Kidney (tissue), 14 donors: ENCODE data around the gene STK11. TPM values are rescaled to one million over a fixed set of nuclear protein-coding genes. Genes with fewer than 3 reads are reported as not detected.

Experiments used
- DNase-seq, 5 donors: peaks; one replicate each; pipeline ENCODE4 v3.0.0-alpha.2; 2013 to 2020
- FAIRE-seq: peaks from 2 replicates; lab custom pipeline; 2012; peaks lifted over from hg19 to GRCh38; lab: Jason Lieb, UNC
- H3K27ac ChIP-seq, 2 donors: one replicate each; pipeline ENCODE4 v1.7.0; 2013; ENCODE audit warnings: low read depth in 2 of 2, low read length in 2 of 2, inconsistent platforms in 1 of 2
- H3K27me3 ChIP-seq: one replicate; pipeline ENCODE4 v1.7.1; 2013; ENCODE audit warnings: low read length, inconsistent platforms; ENCODE audit not compliant: control insufficient read depth, insufficient read depth
- H3K36me3 ChIP-seq, 3 donors: one replicate each; pipeline versions ENCODE4 v1.7.0 to v1.7.1; 2013; ENCODE audit warnings: low read length in 3 of 3, control low read depth in 1 of 3, inconsistent platforms in 1 of 3; ENCODE audit not compliant: insufficient read depth in 3 of 3, control insufficient read depth in 2 of 3
- H3K4me1 ChIP-seq, 3 donors: one replicate each; pipeline versions ENCODE4 v1.7.0 to v1.7.1; 2013; ENCODE audit warnings: low read length in 3 of 3, inconsistent platforms in 1 of 3, low read depth in 1 of 3; ENCODE audit not compliant: control insufficient read depth in 2 of 3, insufficient read depth in 2 of 3
- H3K4me3 ChIP-seq, 3 donors: one replicate each; pipeline versions ENCODE4 v1.7.0 to v1.8.1; 2013; ENCODE audit warnings: low read length in 3 of 3, control low read depth in 1 of 3, inconsistent platforms in 1 of 3
- H3K9ac ChIP-seq, 3 donors: one replicate each; pipeline versions ENCODE4 v1.7.0 to v1.7.1; 2013; ENCODE audit warnings: low read length in 3 of 3, control low read depth in 1 of 3, inconsistent platforms in 1 of 3
- H3K9me3 ChIP-seq, 3 donors: one replicate each; pipeline versions ENCODE4 v1.7.0 to v1.7.1; 2013; ENCODE audit warnings: low read length in 3 of 3, control low read depth in 1 of 3, inconsistent platforms in 1 of 3; ENCODE audit not compliant: control insufficient read depth in 2 of 3, insufficient read depth in 1 of 3
- intact Hi-C: fragments of 100-400 bp; cut with DNase I; formaldehyde crosslinking; loops from one replicate; pipeline ENCODE4 v1.11.1; 2022
- polyA plus RNA-seq: library from polyadenylated mRNA; stranded (reverse); fragments of 350-450 nt; fragmentation: Illumina TruSeq; extraction: RNeasy Lipid Tissue Mini Kit (QIAGEN cat#74804); gene quantifications from one replicate; pipeline ENCODE4 v1.2.3, GENCODE V29; 2014; ENCODE audit warnings: low read depth, low replicate concordance; ENCODE audit not compliant: insufficient read depth
- total RNA-seq: library from RNA; stranded (reverse); fragmentation: NEBNext Ultra II Directional; extraction: Animal tissue kit (Norgen Biotek cat#: 25700); gene quantifications from one replicate; pipeline ENCODE4 v1.2.1, GENCODE V29; 2021
- TF ChIP-seq, protein P1 (sequence below): IDR thresholded peaks from 3 replicates; pipeline ENCODE4 v1.5.1; 2012; ENCODE audit warnings: mild to moderate bottlenecking, moderate library complexity, borderline replicate concordance; ENCODE audit not compliant: insufficient read depth; ENCODE audit errors: extremely low read depth
- donor health status: control.
- donor health status: control.
- donor health status: control.
- donor health status: control.
- donor health status: control.
- donor health status: DM: yes; HTN: yes; CAD: no.
- donor health status: Normal renal cell carcinoma (clear cell type).

The STK11 gene
- total and polyA plus RNA-seq, 2 donors from 2014 or later, result 40.7 to 57.7 TPM

- no peaks in the 10 kb centered on the region for H3K9me3 ChIP-seq
- peak within 1 kb of the TSS; percentile 44 to 75 (median 67) for H3K4me3 ChIP-seq
- H3K36me3 ChIP-seq, result peaks cover 5 to 44% (median 17%) of the 10 kb centered on the region in 3 donors
- H3K9ac ChIP-seq, result peak within 1 kb of the TSS in 2 of 3 donors; percentile 70 to 73
- intact Hi-C loops, result no loop called here
- FAIRE-seq, result no peak
- peaks cover 0 to 47% (median 22%) of the 10 kb centered on the region in 3 donors for H3K4me1 ChIP-seq
- TF ChIP-seq, protein P1, sequence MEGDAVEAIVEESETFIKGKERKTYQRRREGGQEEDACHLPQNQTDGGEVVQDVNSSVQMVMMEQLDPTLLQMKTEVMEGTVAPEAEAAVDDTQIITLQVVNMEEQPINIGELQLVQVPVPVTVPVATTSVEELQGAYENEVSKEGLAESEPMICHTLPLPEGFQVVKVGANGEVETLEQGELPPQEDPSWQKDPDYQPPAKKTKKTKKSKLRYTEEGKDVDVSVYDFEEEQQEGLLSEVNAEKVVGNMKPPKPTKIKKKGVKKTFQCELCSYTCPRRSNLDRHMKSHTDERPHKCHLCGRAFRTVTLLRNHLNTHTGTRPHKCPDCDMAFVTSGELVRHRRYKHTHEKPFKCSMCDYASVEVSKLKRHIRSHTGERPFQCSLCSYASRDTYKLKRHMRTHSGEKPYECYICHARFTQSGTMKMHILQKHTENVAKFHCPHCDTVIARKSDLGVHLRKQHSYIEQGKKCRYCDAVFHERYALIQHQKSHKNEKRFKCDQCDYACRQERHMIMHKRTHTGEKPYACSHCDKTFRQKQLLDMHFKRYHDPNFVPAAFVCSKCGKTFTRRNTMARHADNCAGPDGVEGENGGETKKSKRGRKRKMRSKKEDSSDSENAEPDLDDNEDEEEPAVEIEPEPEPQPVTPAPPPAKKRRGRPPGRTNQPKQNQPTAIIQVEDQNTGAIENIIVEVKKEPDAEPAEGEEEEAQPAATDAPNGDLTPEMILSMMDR, result no peak
- H3K27ac ChIP-seq, result peak within 1 kb of the TSS; percentile 98 to 99
- peak; percentile 97 to 99 (median 99) for DNase-seq
- no peaks in the 10 kb centered on the region for H3K27me3 ChIP-seq
These were observed 69.8 kb downstream of the STK11 start, which contains the start of gene FAM174C for GRCh38 chr19:1275260-1275975. Gene FAM174C (plus strand): TSS chr19:1275530. CDS start chr19:1275550, 20 bp downstream.

- DNase-seq, result no peak
- intact Hi-C loops, result no loop called here
- Histone ChIP-seq H3K27ac (peak overlapping the region; percentile 98 to 99), H3K9me3 (no peaks in the 10 kb centered on the region), H3K9ac (peak overlapping the region in 2 of 3 donors; percentile 49 to 73), H3K4me3 (peak overlapping the region; percentile 20 to 75 (median 67)), H3K4me1 (peaks cover 0 to 40% (median 17%) of the 10 kb centered on the region in 3 donors), H3K27me3 (no peaks in the 10 kb centered on the region), H3K36me3 (peaks cover 2 to 41% (median 14%) of the 10 kb centered on the region in 3 donors)
- no peak for FAIRE-seq
- TF ChIP-seq, protein P1, result no peak
These were observed 70.5 kb downstream of the STK11 start for GRCh38 chr19:1275976-1276627.

- intact Hi-C loops, result no loop called here
- no peak for FAIRE-seq
- no peak for DNase-seq
- Histone ChIP-seq H3K9ac (peak overlapping the region in 1 of 3 donors; percentile 73), H3K27ac (no peak overlapping the region), H3K4me1 (peaks cover 0 to 35% (median 14%) of the 10 kb centered on the region in 3 donors), H3K36me3 (peaks cover 2 to 36% (median 12%) of the 10 kb centered on the region in 3 donors), H3K27me3 (no peaks in the 10 kb centered on the region), H3K9me3 (no peaks in the 10 kb centered on the region), H3K4me3 (peak overlapping the region in 1 of 3 donors; percentile 75)
- TF ChIP-seq, protein P1, result no peak
These were observed 71.0 kb downstream of the STK11 start for GRCh38 chr19:1276628-1277022.
